Vein endothelial cell (primary cell): Measurements from ENCODE around the gene PISD. TPM values are rescaled to one million over a fixed set of nuclear protein-coding genes. Genes with fewer than 3 reads are reported as not detected.

Experiments
- total RNA-seq: library from RNA; depleted of rRNA; stranded (reverse); fragments of >200 nt; gene quantifications from 2 replicates; pipeline ENCODE4 v1.2.3, GENCODE V29; 2012

The PISD gene
- 41.7 and 55.2 TPM in 2 replicates for total RNA-seq

GRCh38 chr22:31661851-31662667 lies at the start of gene PISD:
TSS of gene PISD (minus strand) at chr22:31662215. CDS start at chr22:31662208, 7 bp downstream.

Other genes with a start within 250 kb of the PISD start
- 15.7 and 15.9 TPM in 2 replicates for gene EIF4ENIF1, start 172.4 kb downstream of the PISD start, total RNA-seq
- 13.9 and 16.0 TPM in 2 replicates for gene SFI1, start 165.7 kb downstream of the PISD start, total RNA-seq
- 32.8 and 35.3 TPM in 2 replicates for gene PRR14L, start 87.9 kb upstream of the PISD start, total RNA-seq
- 14.0 and 17.2 TPM in 2 replicates for gene DEPDC5, start 91.8 kb upstream of the PISD start, total RNA-seq